ENCODE results near the gene RPL5. TPM values are rescaled to one million over a fixed set of nuclear protein-coding genes. Genes with fewer than 3 reads are reported as not detected.

RPL5 gene
- total and polyA plus RNA-seq, 2 of the 8 experiments (the other 6 are each of a cell fraction or from before 2014, with no cell fraction given): 1,506 to 2,034 TPM

DNA sequence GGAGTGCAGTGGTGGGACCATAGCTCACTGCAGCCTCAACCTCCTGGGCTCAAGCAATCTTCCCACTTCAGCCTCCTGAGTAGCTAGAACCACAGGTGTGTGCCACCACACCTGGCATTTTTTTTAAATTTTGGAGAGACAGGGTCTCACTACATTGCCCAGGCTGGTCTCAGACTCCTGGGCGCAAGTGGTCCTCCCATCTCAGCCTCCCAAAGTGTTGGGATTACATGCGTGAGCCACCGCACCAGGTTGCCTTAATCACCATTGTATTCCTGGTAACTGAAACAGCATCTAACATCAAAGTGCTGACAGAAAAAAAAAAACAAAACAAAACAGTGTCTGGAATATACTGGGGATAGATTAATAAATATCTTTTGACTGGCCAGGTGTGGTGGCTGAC lies 18.2 kb downstream of the RPL5 start:
- H3K23ac ChIP-seq (ENCODE audit: insufficient read length): no peak overlapping the region
- H3K4me3 ChIP-seq (ENCODE audit: extremely low read depth in 1 of 4, insufficient read depth in 2 of 4, low read depth in 3 of 4, low read length in 4 of 4): no peak overlapping the region
- H3K79me2 ChIP-seq (ENCODE audit: control insufficient read depth in 1 of 2, insufficient read depth in 2 of 2, low read length in 2 of 2): no peaks in the 10 kb centered on the region
- H2BK20ac ChIP-seq (ENCODE audit: low read length): no peak overlapping the region
- H3K9ac ChIP-seq (replicated peaks in 1 of 4; ENCODE audit: extremely low read depth in 1 of 4, low read depth in 3 of 4, low read length in 3 of 4): no peak overlapping the region
- H2BK120ac ChIP-seq (replicated peaks; ENCODE audit: low read depth, low read length): no peak overlapping the region
- H4K5ac ChIP-seq (ENCODE audit: insufficient read length, low read depth, low read length): no peak overlapping the region
- H2AFZ ChIP-seq (ENCODE audit: low read length): no peak overlapping the region
- H2BK5ac ChIP-seq (ENCODE audit: low read depth, low read length): no peak overlapping the region
- H3K18ac ChIP-seq (ENCODE audit: extremely low read depth, low read length): no peak overlapping the region
- no peaks in the 10 kb centered on the region for H3K27me3 ChIP-seq (replicated peaks in 1 of 4; ENCODE audit: control insufficient read depth in 3 of 4, extremely low read depth in 1 of 4, insufficient read depth in 3 of 4, low read length in 3 of 4)
- H2BK15ac ChIP-seq (ENCODE audit: low read length): no peak overlapping the region
- no peaks in the 10 kb centered on the region for H4K20me1 ChIP-seq (replicated peaks in 1 of 2; ENCODE audit: control insufficient read depth in 1 of 2, insufficient read depth in 2 of 2, low read length in 2 of 2)
- no peaks in the 10 kb centered on the region for H3K9me3 ChIP-seq (ENCODE audit: insufficient read depth in 2 of 2, low read depth in 1 of 2, low read length in 1 of 2)
- no peak overlapping the region for H4K91ac ChIP-seq (replicated peaks; ENCODE audit: insufficient read length, low read length)
- 98% methylated on average over 3 of the region's 3 CpGs; no CpG with 5 or more reads in 1 of the 2 experiments for WGBS, 2 experiments (ENCODE audit: extremely low coverage in 1 of 2, insufficient coverage in 1 of 2, insufficient read length in 1 of 2, insufficient replicate concordance in 2 of 2, low coverage in 1 of 2, low lambda C conversion rate in 2 of 2, missing lambda C conversion rate in 1 of 2)
- H3K36me3 ChIP-seq (ENCODE audit: control insufficient read depth in 2 of 4, insufficient read depth in 4 of 4, low read length in 3 of 4): no peaks in the 10 kb centered on the region
- H3K4ac ChIP-seq (replicated peaks; ENCODE audit: insufficient read length, low read depth, low read length): no peak overlapping the region
- H3K14ac ChIP-seq (ENCODE audit: insufficient read length): no peak overlapping the region
- H3K27ac ChIP-seq (ENCODE audit: low read depth, low read length): no peak overlapping the region
- H2BK12ac ChIP-seq (ENCODE audit: low read depth, low read length): no peak overlapping the region
- DNase-seq (ENCODE audit: low read depth in 1 of 2, low spot score in 2 of 2) (no peak), FAIRE-seq (no peak)
- no peak overlapping the region for H4K8ac ChIP-seq (ENCODE audit: extremely low read depth, insufficient read depth, low read length)
- no peaks in the 10 kb centered on the region for H3K79me1 ChIP-seq (ENCODE audit: low read depth, low read length)
- no peaks in the 10 kb centered on the region for H3K4me1 ChIP-seq (replicated peaks in 1 of 4; ENCODE audit: control insufficient read depth in 3 of 4, insufficient read depth in 4 of 4, low read length in 3 of 4)
- H3K56ac ChIP-seq (replicated peaks; ENCODE audit: insufficient read length, low read depth, low read length): no peak overlapping the region
- no peak overlapping the region for H3K4me2 ChIP-seq (ENCODE audit: insufficient read depth in 1 of 2, low read depth in 2 of 2, low read length in 2 of 2)
- CTCF ChIA-PET (ENCODE audit: partially characterized antibody): interaction anchor here (0.7 to 3.1 kb wide), 6 partner anchors 8 to 148 kb away, joined by 3 to 13 read pairs (median 4); partner anchors contain the start of gene RPL5
- H3K23me2 ChIP-seq (ENCODE audit: low read depth, low read length): no peaks in the 10 kb centered on the region
- POLR2A ChIA-PET (ENCODE audit: partially characterized antibody): interaction anchor here (1.0 to 3.1 kb wide), 3 partner anchors 13 to 18 kb away, joined by 3 to 13 read pairs (median 7); partner anchors contain the start of gene RPL5
- no peak overlapping the region for H2AK5ac ChIP-seq (ENCODE audit: low read depth, low read length)
- TF ChIP-seq CREB1 (IDR thresholded peaks at IDR 0.05) (no peak), CHD2 (IDR thresholded peaks at IDR 0.05; ENCODE audit: low read length) (no peak), GTF2F1 (IDR thresholded peaks at IDR 0.05; ENCODE audit: borderline replicate concordance, low read depth, low read length) (no peak), JUND (IDR thresholded peaks at IDR 0.05; ENCODE audit: low read length) (no peak), SUZ12 (IDR thresholded peaks at IDR 0.05; ENCODE audit: low read length) (no peak), NRF1 (IDR thresholded peaks at IDR 0.05; ENCODE audit: low read depth, low read length) (no peak), NANOG (IDR thresholded peaks at IDR 0.05; ENCODE audit: insufficient read depth, low read depth, low read length, poor library complexity, severe bottlenecking) (no peak), HDAC6 (IDR thresholded peaks at IDR 0.05; ENCODE audit: low read depth, low read length) (no peak), TBP (IDR thresholded peaks at IDR 0.05; ENCODE audit: low read depth, low read length) (no peak)
- TF ChIP-seq, protein P1, sequence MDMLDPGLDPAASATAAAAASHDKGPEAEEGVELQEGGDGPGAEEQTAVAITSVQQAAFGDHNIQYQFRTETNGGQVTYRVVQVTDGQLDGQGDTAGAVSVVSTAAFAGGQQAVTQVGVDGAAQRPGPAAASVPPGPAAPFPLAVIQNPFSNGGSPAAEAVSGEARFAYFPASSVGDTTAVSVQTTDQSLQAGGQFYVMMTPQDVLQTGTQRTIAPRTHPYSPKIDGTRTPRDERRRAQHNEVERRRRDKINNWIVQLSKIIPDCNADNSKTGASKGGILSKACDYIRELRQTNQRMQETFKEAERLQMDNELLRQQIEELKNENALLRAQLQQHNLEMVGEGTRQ (IDR thresholded peaks at IDR 0.05; ENCODE audit: low read length): no peak
- TF ChIP-seq, protein P2, sequence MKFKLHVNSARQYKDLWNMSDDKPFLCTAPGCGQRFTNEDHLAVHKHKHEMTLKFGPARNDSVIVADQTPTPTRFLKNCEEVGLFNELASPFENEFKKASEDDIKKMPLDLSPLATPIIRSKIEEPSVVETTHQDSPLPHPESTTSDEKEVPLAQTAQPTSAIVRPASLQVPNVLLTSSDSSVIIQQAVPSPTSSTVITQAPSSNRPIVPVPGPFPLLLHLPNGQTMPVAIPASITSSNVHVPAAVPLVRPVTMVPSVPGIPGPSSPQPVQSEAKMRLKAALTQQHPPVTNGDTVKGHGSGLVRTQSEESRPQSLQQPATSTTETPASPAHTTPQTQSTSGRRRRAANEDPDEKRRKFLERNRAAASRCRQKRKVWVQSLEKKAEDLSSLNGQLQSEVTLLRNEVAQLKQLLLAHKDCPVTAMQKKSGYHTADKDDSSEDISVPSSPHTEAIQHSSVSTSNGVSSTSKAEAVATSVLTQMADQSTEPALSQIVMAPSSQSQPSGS (IDR thresholded peaks at IDR 0.05; ENCODE audit: low read length): no peak
